HL-60 (cell line): Measurements from ENCODE around the gene YPEL5.

Experiments used
- DNase-seq, 2 experiments: peaks; one replicate each; pipeline ENCODE4 v3.0.0-alpha.2; 2010 to 2020; ENCODE audit warnings: low read depth in 1 of 2, low spot score in 1 of 2
- H3K27ac ChIP-seq: fragments of 250-450 bp; sonication (Bioruptor Pico); replicated peaks from 2 replicates; pipeline ENCODE4 v1.5.1; 2020; ENCODE audit warnings: mild to moderate bottlenecking, moderate library complexity
- H3K27me3 ChIP-seq: fragments of 250-450 bp; sonication (Bioruptor Pico); 2 replicates; pipeline ENCODE4 v1.5.1; 2021; ENCODE audit warnings: mild to moderate bottlenecking, moderate library complexity; ENCODE audit not compliant: insufficient read depth, poor library complexity, severe bottlenecking
- H3K4me3 ChIP-seq: replicated peaks from 2 replicates; pipeline ENCODE4 v1.5.1; 2011; ENCODE audit warnings: mild to moderate bottlenecking, control low read depth, low read length; ENCODE audit not compliant: insufficient read depth
- CTCF ChIP-seq: IDR thresholded peaks from one replicate; pipeline ENCODE4 v1.5.1; 2011; ENCODE audit warnings: low read length, control low read depth, inconsistent platforms; ENCODE audit not compliant: insufficient read depth
- GABPA ChIP-seq: IDR thresholded peaks from 2 replicates; pipeline ENCODE4 v1.6.1; 2012; ENCODE audit warnings: low read depth
- POLR2AphosphoS5 ChIP-seq: IDR thresholded peaks from 2 replicates; pipeline ENCODE4 v1.6.1; 2012; ENCODE audit warnings: low read depth
- REST ChIP-seq: IDR thresholded peaks from 2 replicates; pipeline ENCODE4 v1.6.1; 2012; ENCODE audit warnings: low read depth; ENCODE audit not compliant: insufficient replicate concordance
- SPI1 ChIP-seq: IDR thresholded peaks from 2 replicates; pipeline ENCODE4 v1.6.1; 2012; ENCODE audit warnings: low read depth, mild to moderate bottlenecking, borderline replicate concordance

Gene YPEL5

GRCh38 chr2:30161929-30162706 is 15.3 kb downstream of the YPEL5 start:
- TF ChIP-seq GABPA (no peak), SPI1 (no peak), POLR2AphosphoS5 (no peak), CTCF (no peak), REST (no peak)
- DNase-seq = no peak
- Histone ChIP-seq H3K27me3 (no peaks in the 10 kb centered on the region), H3K4me3 (no peak overlapping the region), H3K27ac (no peak overlapping the region)

- TF ChIP-seq GABPA = no peak
- no peak for TF ChIP-seq POLR2AphosphoS5
- TF ChIP-seq REST = no peak
- TF ChIP-seq CTCF = no peak
- no peak for TF ChIP-seq SPI1
- DNase-seq = no peak
- Histone ChIP-seq H3K4me3 (no peak overlapping the region), H3K27me3 (no peaks in the 10 kb centered on the region), H3K27ac (no peak overlapping the region)
Measured at GRCh38 chr2:30162806-30163205, 16.0 kb downstream of the YPEL5 start.

- Histone ChIP-seq H3K27me3 (no peaks in the 10 kb centered on the region), H3K4me3 (no peak overlapping the region), H3K27ac (no peak overlapping the region)
- DNase-seq = no peak
- TF ChIP-seq SPI1 (no peak), POLR2AphosphoS5 (no peak), CTCF (no peak), GABPA (no peak), REST (no peak)
Measured at GRCh38 chr2:30164131-30164925, 17.5 kb downstream of the YPEL5 start.
